Measurements from ENCODE around the gene GMDS. TPM values are rescaled to one million over a fixed set of nuclear protein-coding genes. Genes with fewer than 3 reads are reported as not detected.

The GMDS gene
- total and polyA plus RNA-seq, 2 of the 8 experiments (the other 6 are each of a cell fraction or from before 2014, with no cell fraction given), result 16.8 to 50.0 TPM

DNA sequence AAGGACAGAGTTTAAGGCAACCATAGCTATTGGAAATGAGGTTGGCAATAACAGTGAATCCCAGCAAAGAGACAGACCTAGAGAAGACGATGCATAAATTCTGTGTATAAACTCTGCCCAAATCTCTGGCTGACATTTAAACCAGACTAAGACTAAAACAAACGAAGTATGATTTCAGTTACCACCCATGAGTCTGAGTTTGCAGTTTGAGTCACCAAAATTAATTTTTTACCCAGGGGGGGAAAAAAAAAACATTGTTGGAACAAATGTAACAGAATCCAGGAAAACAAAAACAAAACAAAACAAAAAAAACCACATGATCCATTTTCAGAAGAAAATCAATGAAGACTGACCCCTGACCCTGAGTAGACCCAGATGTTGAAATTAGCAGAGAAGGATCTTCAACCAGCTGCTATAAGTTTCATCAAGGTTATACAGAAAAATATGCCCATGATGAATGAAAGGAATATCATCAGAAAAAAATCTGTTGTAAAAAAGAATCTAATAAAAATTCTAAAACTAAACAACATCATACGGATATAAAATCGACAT is 190.8 kb downstream of the GMDS start (continued):
- TF ChIP-seq KDM4A (IDR thresholded peaks at IDR 0.05; ENCODE audit: low read depth, low read length, severe bottlenecking) (no peak), ZNF274 (IDR thresholded peaks at IDR 0.05; ENCODE audit: borderline replicate concordance, extremely low read depth, low read length) (no peak), SIN3A (conservative IDR thresholded peaks at IDR 0.05 in 1 of 2, IDR thresholded peaks at IDR 0.05 in 1 of 2; ENCODE audit: low read depth in 1 of 2, low read length in 2 of 2) (no peak), TAF1 (IDR thresholded peaks at IDR 0.05; ENCODE audit: low read depth, low read length) (no peak), CHD2 (IDR thresholded peaks at IDR 0.05; ENCODE audit: low read length) (no peak), EZH2 (IDR thresholded peaks at IDR 0.05; ENCODE audit: low read depth, low read length, severe bottlenecking) (no peak)
- TF ChIP-seq, protein P1, sequence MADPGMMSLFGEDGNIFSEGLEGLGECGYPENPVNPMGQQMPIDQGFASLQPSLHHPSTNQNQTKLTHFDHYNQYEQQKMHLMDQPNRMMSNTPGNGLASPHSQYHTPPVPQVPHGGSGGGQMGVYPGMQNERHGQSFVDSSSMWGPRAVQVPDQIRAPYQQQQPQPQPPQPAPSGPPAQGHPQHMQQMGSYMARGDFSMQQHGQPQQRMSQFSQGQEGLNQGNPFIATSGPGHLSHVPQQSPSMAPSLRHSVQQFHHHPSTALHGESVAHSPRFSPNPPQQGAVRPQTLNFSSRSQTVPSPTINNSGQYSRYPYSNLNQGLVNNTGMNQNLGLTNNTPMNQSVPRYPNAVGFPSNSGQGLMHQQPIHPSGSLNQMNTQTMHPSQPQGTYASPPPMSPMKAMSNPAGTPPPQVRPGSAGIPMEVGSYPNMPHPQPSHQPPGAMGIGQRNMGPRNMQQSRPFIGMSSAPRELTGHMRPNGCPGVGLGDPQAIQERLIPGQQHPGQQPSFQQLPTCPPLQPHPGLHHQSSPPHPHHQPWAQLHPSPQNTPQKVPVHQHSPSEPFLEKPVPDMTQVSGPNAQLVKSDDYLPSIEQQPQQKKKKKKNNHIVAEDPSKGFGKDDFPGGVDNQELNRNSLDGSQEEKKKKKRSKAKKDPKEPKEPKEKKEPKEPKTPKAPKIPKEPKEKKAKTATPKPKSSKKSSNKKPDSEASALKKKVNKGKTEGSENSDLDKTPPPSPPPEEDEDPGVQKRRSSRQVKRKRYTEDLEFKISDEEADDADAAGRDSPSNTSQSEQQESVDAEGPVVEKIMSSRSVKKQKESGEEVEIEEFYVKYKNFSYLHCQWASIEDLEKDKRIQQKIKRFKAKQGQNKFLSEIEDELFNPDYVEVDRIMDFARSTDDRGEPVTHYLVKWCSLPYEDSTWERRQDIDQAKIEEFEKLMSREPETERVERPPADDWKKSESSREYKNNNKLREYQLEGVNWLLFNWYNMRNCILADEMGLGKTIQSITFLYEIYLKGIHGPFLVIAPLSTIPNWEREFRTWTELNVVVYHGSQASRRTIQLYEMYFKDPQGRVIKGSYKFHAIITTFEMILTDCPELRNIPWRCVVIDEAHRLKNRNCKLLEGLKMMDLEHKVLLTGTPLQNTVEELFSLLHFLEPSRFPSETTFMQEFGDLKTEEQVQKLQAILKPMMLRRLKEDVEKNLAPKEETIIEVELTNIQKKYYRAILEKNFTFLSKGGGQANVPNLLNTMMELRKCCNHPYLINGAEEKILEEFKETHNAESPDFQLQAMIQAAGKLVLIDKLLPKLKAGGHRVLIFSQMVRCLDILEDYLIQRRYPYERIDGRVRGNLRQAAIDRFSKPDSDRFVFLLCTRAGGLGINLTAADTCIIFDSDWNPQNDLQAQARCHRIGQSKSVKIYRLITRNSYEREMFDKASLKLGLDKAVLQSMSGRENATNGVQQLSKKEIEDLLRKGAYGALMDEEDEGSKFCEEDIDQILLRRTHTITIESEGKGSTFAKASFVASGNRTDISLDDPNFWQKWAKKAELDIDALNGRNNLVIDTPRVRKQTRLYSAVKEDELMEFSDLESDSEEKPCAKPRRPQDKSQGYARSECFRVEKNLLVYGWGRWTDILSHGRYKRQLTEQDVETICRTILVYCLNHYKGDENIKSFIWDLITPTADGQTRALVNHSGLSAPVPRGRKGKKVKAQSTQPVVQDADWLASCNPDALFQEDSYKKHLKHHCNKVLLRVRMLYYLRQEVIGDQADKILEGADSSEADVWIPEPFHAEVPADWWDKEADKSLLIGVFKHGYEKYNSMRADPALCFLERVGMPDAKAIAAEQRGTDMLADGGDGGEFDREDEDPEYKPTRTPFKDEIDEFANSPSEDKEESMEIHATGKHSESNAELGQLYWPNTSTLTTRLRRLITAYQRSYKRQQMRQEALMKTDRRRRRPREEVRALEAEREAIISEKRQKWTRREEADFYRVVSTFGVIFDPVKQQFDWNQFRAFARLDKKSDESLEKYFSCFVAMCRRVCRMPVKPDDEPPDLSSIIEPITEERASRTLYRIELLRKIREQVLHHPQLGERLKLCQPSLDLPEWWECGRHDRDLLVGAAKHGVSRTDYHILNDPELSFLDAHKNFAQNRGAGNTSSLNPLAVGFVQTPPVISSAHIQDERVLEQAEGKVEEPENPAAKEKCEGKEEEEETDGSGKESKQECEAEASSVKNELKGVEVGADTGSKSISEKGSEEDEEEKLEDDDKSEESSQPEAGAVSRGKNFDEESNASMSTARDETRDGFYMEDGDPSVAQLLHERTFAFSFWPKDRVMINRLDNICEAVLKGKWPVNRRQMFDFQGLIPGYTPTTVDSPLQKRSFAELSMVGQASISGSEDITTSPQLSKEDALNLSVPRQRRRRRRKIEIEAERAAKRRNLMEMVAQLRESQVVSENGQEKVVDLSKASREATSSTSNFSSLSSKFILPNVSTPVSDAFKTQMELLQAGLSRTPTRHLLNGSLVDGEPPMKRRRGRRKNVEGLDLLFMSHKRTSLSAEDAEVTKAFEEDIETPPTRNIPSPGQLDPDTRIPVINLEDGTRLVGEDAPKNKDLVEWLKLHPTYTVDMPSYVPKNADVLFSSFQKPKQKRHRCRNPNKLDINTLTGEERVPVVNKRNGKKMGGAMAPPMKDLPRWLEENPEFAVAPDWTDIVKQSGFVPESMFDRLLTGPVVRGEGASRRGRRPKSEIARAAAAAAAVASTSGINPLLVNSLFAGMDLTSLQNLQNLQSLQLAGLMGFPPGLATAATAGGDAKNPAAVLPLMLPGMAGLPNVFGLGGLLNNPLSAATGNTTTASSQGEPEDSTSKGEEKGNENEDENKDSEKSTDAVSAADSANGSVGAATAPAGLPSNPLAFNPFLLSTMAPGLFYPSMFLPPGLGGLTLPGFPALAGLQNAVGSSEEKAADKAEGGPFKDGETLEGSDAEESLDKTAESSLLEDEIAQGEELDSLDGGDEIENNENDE (IDR thresholded peaks at IDR 0.05; ENCODE audit: insufficient replicate concordance, low read length), result no peak
